ENCODE measurements around the gene SAMD11. TPM values are rescaled to one million over a fixed set of nuclear protein-coding genes. Genes with fewer than 3 reads are reported as not detected.

Gene SAMD11
- total and polyA plus RNA-seq, 2 of the 13 experiments (the other 11 are each of a cell fraction or from before 2014, with no cell fraction given) = 0.11 TPM; not detected in 1

- no peak within 1 kb of the TSS for H2AFZ ChIP-seq (ENCODE audit: low read length)
- H3K4me2 ChIP-seq (ENCODE audit: low read depth, low read length) = peak within 1 kb of the TSS; percentile 88
- no peak within 1 kb of the TSS for H3K27ac ChIP-seq (ENCODE audit: extremely low read length, insufficient read depth, low read length)
- in situ Hi-C loops (cut with HindIII; ENCODE audit: extremely low pct_ligation_motif_present, low pct_unique_long_range_greater_than_20kb) (no loop called here), intact Hi-C loops (cut with micrococcal nuclease; ENCODE audit: unreplicated experiment) (no loop called here)
- BruUV-seq (replicated peaks) = no TSS peak
- peak within 1 kb of the TSS; percentile 75 for H3K9ac ChIP-seq (ENCODE audit: insufficient read depth, low read depth, low read length)
- POLR2A ChIA-PET = no interaction called here
- ATAC-seq = peak; percentile 69
- H3K79me2 ChIP-seq (ENCODE audit: insufficient read depth, low read length) = peaks cover 21% of the 10 kb centered on the region
- peak within 1 kb of the TSS; percentile 83 to 100 (median 99) for H3K4me3 ChIP-seq (replicated peaks in 1 of 3; ENCODE audit: insufficient read depth in 1 of 3, low read depth in 2 of 3, low read length in 3 of 3)
- FAIRE-seq = no peak
- WGBS (ENCODE audit: low lambda C conversion rate) = 1% methylated on average over 14 of the region's 109 CpGs
- peaks cover 0 to 4% of the 10 kb centered on the region in 2 experiments; a peak in 1 of 5 replicates for H3K27me3 ChIP-seq (ENCODE audit: control insufficient read depth in 1 of 2, insufficient read depth in 2 of 2, low read length in 2 of 2)
- H4K20me1 ChIP-seq (ENCODE audit: insufficient read depth, low read length) = peaks cover 13% of the 10 kb centered on the region
- H3K4me1 ChIP-seq (ENCODE audit: insufficient read depth, low read length) = peaks cover 18% of the 10 kb centered on the region
- peaks cover 9 to 24% of the 10 kb centered on the region in 2 experiments for H3K36me3 ChIP-seq (replicated peaks in 1 of 2; ENCODE audit: control insufficient read depth in 1 of 2, insufficient read depth in 2 of 2, low read length in 2 of 2)
- no peaks in the 10 kb centered on the region for H3K9me3 ChIP-seq (ENCODE audit: low read length)
- CTCF ChIA-PET (ENCODE audit: low intra/inter-chr PET ratio, low total read pairs) = no interaction called here
- peak; percentile 32 for DNase-seq (ENCODE audit: low spot score)
- TF ChIP-seq KMT2A (CRISPR knock-in tag; IDR thresholded peaks at IDR 0.05) = 0 out of 2 replicates have a peak, but pooled peaks have one; percentile 36
- peak; percentile 73 for TF ChIP-seq GABPB1 (CRISPR knock-in tag; IDR thresholded peaks at IDR 0.05)
- no peak for TF ChIP-seq JDP2 (CRISPR knock-in tag; IDR thresholded peaks at IDR 0.05; ENCODE audit: borderline replicate concordance)
- peak; percentile 74 for TF ChIP-seq GATAD1 (CRISPR knock-in tag; IDR thresholded peaks at IDR 0.05)
- TF ChIP-seq, protein P1, sequence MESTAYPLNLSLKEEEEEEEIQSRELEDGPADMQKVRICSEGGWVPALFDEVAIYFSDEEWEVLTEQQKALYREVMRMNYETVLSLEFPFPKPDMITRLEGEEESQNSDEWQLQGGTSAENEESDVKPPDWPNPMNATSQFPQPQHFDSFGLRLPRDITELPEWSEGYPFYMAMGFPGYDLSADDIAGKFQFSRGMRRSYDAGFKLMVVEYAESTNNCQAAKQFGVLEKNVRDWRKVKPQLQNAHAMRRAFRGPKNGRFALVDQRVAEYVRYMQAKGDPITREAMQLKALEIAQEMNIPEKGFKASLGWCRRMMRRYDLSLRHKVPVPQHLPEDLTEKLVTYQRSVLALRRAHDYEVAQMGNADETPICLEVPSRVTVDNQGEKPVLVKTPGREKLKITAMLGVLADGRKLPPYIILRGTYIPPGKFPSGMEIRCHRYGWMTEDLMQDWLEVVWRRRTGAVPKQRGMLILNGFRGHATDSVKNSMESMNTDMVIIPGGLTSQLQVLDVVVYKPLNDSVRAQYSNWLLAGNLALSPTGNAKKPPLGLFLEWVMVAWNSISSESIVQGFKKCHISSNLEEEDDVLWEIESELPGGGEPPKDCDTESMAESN (CRISPR knock-in tag; conservative IDR thresholded peaks at IDR 0.05) = 0 out of 2 replicates have a peak, but pooled peaks have one; percentile 34
- no peak for TF ChIP-seq IRF2 (CRISPR knock-in tag; IDR thresholded peaks at IDR 0.05)
- TF ChIP-seq ZBTB2 (CRISPR knock-in tag; IDR thresholded peaks at IDR 0.05; ENCODE audit: low read depth) = peak; percentile 76; the same call in 1 of the 2 replicates
- no peak for TF ChIP-seq ZNF670 (CRISPR knock-in tag; IDR thresholded peaks at IDR 0.05; ENCODE audit: borderline replicate concordance)
- peak; percentile 61 for TF ChIP-seq SP5 (CRISPR knock-in tag; IDR thresholded peaks at IDR 0.05; ENCODE audit: borderline replicate concordance, low read depth)
- TF ChIP-seq, protein P2, sequence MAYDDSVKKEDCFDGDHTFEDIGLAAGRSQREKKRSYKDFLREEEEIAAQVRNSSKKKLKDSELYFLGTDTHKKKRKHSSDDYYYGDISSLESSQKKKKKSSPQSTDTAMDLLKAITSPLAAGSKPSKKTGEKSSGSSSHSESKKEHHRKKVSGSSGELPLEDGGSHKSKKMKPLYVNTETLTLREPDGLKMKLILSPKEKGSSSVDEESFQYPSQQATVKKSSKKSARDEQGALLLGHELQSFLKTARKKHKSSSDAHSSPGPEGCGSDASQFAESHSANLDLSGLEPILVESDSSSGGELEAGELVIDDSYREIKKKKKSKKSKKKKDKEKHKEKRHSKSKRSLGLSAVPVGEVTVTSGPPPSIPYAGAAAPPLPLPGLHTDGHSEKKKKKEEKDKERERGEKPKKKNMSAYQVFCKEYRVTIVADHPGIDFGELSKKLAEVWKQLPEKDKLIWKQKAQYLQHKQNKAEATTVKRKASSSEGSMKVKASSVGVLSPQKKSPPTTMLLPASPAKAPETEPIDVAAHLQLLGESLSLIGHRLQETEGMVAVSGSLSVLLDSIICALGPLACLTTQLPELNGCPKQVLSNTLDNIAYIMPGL (CRISPR knock-in tag; IDR thresholded peaks at IDR 0.05; ENCODE audit: borderline replicate concordance in 1 of 2, low read depth in 1 of 2) = peak; percentile 61 to 70; a peak in 2 of 4 replicates
- peak; percentile 70; the same call in 1 of the 2 replicates for TF ChIP-seq ZNF574 (CRISPR knock-in tag; IDR thresholded peaks at IDR 0.05)
- TF ChIP-seq, protein P3, sequence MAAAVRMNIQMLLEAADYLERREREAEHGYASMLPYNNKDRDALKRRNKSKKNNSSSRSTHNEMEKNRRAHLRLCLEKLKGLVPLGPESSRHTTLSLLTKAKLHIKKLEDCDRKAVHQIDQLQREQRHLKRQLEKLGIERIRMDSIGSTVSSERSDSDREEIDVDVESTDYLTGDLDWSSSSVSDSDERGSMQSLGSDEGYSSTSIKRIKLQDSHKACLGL (CRISPR knock-in tag; IDR thresholded peaks at IDR 0.05) = 0 out of 2 replicates have a peak, but pooled peaks have one; percentile 32
- TF ChIP-seq FOXK1 (CRISPR knock-in tag; IDR thresholded peaks at IDR 0.05; ENCODE audit: borderline replicate concordance, low read depth) = 0 out of 2 replicates have a peak, but pooled peaks have one; percentile 30
- 0 out of 2 replicates have a peak, but pooled peaks have one; percentile 14 for TF ChIP-seq MTA1 (CRISPR knock-in tag; IDR thresholded peaks at IDR 0.05; ENCODE audit: borderline replicate concordance)
These were observed 36.8 kb downstream of the SAMD11 start, which contains the start of gene KLHL17 for GRCh38 chr1:960363-961131. Gene KLHL17, plus strand, starts transcription at chr1:960584. Its CDS starts 110 bp downstream, at chr1:960694.

Data from HepG2 (cell line).